HEK293 (cell line): ENCODE results near the gene PHKG2.

ENCODE experiments used
- IKZF3 ChIP-seq: fragments of 450-650 bp; IDR thresholded peaks from 2 replicates; pipeline ENCODE4 v1.5.0; 2018; ENCODE audit warnings: missing biosample characterization, mild to moderate bottlenecking, missing genetic modification characterization, moderate library complexity
- KLF9 ChIP-seq: fragments of 450-650 bp; formaldehyde crosslinking; IDR thresholded peaks from 2 replicates; pipeline ENCODE4 v1.5.1; 2016; ENCODE audit warnings: missing biosample characterization, missing genetic modification characterization, low read depth
- MEIS1 ChIP-seq: sonication (generic); formaldehyde crosslinking; IDR thresholded peaks from 2 replicates; pipeline ENCODE4 v1.8.1; 2022; ENCODE audit warnings: missing genetic modification reagents, mild to moderate bottlenecking, borderline replicate concordance
- MZF1 ChIP-seq: fragments of 450-650 bp; formaldehyde crosslinking; IDR thresholded peaks from 2 replicates; pipeline ENCODE4 v1.5.1; 2017; ENCODE audit warnings: missing biosample characterization, missing genetic modification characterization, borderline replicate concordance
- PBX3 ChIP-seq: sonication (generic); formaldehyde crosslinking; IDR thresholded peaks from 2 replicates; pipeline ENCODE4 v1.8.1; 2022; ENCODE audit warnings: mild to moderate bottlenecking, moderate library complexity, missing genetic modification reagents
- SALL2 ChIP-seq: fragments of 450-650 bp; formaldehyde crosslinking; IDR thresholded peaks from 2 replicates; pipeline ENCODE4 v1.5.0; 2017; ENCODE audit warnings: missing biosample characterization, mild to moderate bottlenecking, missing genetic modification characterization, borderline replicate concordance
- ZBTB6 ChIP-seq: fragments of 450-650 bp; formaldehyde crosslinking; IDR thresholded peaks from 2 replicates; pipeline ENCODE4 v1.5.1; 2017; ENCODE audit warnings: missing biosample characterization, missing genetic modification characterization
- ZBTB8A ChIP-seq: fragments of 450-650 bp; formaldehyde crosslinking; IDR thresholded peaks from 2 replicates; pipeline ENCODE4 v1.5.1; 2016; ENCODE audit warnings: missing biosample characterization, missing genetic modification characterization
- ZNF132 ChIP-seq: fragments of 450-650 bp; formaldehyde crosslinking; IDR thresholded peaks from 2 replicates; pipeline ENCODE4 v1.5.1; 2017; ENCODE audit warnings: missing biosample characterization, missing genetic modification characterization, borderline replicate concordance
- ZNF157 ChIP-seq: fragments of 450-650 bp; formaldehyde crosslinking; IDR thresholded peaks from 2 replicates; pipeline ENCODE4 v1.5.1; 2016; ENCODE audit warnings: missing biosample characterization, missing genetic modification characterization
- ZNF398 ChIP-seq: fragments of 450-650 bp; formaldehyde crosslinking; IDR thresholded peaks from 2 replicates; pipeline ENCODE4 v1.5.1; 2017; ENCODE audit warnings: missing biosample characterization, missing genetic modification characterization
- ZNF501 ChIP-seq: fragments of 450-650 bp; formaldehyde crosslinking; IDR thresholded peaks from 2 replicates; pipeline ENCODE4 v1.5.1; 2016; ENCODE audit warnings: missing biosample characterization, missing genetic modification characterization
- ZNF518A ChIP-seq: fragments of 450-650 bp; formaldehyde crosslinking; conservative IDR thresholded peaks from 2 replicates; pipeline ENCODE4 v1.5.1; 2016; ENCODE audit warnings: low read depth, missing biosample characterization, missing genetic modification characterization
- ZNF521 ChIP-seq: fragments of 450-650 bp; formaldehyde crosslinking; IDR thresholded peaks from 2 replicates; pipeline ENCODE4 v1.5.1; 2017; ENCODE audit warnings: missing biosample characterization, mild to moderate bottlenecking, missing genetic modification characterization
- ZNF571 ChIP-seq: fragments of 450-650 bp; formaldehyde crosslinking; IDR thresholded peaks from 2 replicates; pipeline ENCODE4 v1.5.0; 2017; ENCODE audit warnings: missing biosample characterization, missing genetic modification characterization
- ZNF610 ChIP-seq: fragments of 450-650 bp; formaldehyde crosslinking; IDR thresholded peaks from 2 replicates; pipeline ENCODE4 v1.5.1; 2016; ENCODE audit warnings: missing biosample characterization, missing genetic modification characterization, borderline replicate concordance
- ZNF624 ChIP-seq: fragments of 450-650 bp; formaldehyde crosslinking; IDR thresholded peaks from 2 replicates; pipeline ENCODE4 v1.5.1; 2017; ENCODE audit warnings: missing biosample characterization, missing genetic modification characterization
- ZNF645 ChIP-seq: fragments of 450-650 bp; formaldehyde crosslinking; IDR thresholded peaks from 2 replicates; pipeline ENCODE4; 2016; ENCODE audit warnings: missing biosample characterization, missing genetic modification characterization
- ZNF692 ChIP-seq: fragments of 450-650 bp; formaldehyde crosslinking; IDR thresholded peaks from 2 replicates; pipeline ENCODE4 v1.5.1; 2016; ENCODE audit warnings: missing biosample characterization, missing genetic modification characterization
- ZNF707 ChIP-seq: fragments of 450-650 bp; formaldehyde crosslinking; IDR thresholded peaks from 2 replicates; pipeline ENCODE4 v1.5.1; 2016; ENCODE audit warnings: missing biosample characterization, missing genetic modification characterization
- ZNF76 ChIP-seq: fragments of 450-650 bp; formaldehyde crosslinking; IDR thresholded peaks from 2 replicates; pipeline ENCODE4; 2016; ENCODE audit warnings: low read depth, missing biosample characterization, missing genetic modification characterization, borderline replicate concordance
- ZNF776 ChIP-seq: fragments of 450-650 bp; formaldehyde crosslinking; IDR thresholded peaks from 2 replicates; pipeline ENCODE4 v1.5.0; 2017; ENCODE audit warnings: missing biosample characterization, missing genetic modification characterization, borderline replicate concordance
- ZNF792 ChIP-seq: fragments of 450-650 bp; formaldehyde crosslinking; IDR thresholded peaks from 2 replicates; pipeline ENCODE4 v1.5.1; 2016; ENCODE audit warnings: missing biosample characterization, missing genetic modification characterization
- ZSCAN5A ChIP-seq: fragments of 450-650 bp; formaldehyde crosslinking; IDR thresholded peaks from 2 replicates; pipeline ENCODE4 v1.5.1; 2016; ENCODE audit warnings: missing biosample characterization, missing genetic modification characterization
- ZXDB ChIP-seq: fragments of 450-650 bp; formaldehyde crosslinking; IDR thresholded peaks from 2 replicates; pipeline ENCODE4 v1.5.1; 2016; ENCODE audit warnings: missing biosample characterization, missing genetic modification characterization

PHKG2 gene

GRCh38 chr16:30698816-30699614 lies 49.2 kb upstream of the PHKG2 start, which contains the start of gene SRCAP (continued):
- TF ChIP-seq ZBTB6 (no peak), ZNF776 (no peak), ZNF610 (tag by site-specific recombination) (no peak), ZNF518A (tag by site-specific recombination) (peak; percentile 93), PBX3 (CRISPR knock-in tag) (no peak), MZF1 (tag by site-specific recombination) (0 out of 2 replicates have a peak, but pooled peaks have one; percentile 11), ZNF398 (tag by site-specific recombination) (no peak), ZNF76 (no peak), ZNF157 (no peak), ZNF692 (tag by site-specific recombination) (peak; percentile 19), ZNF132 (tag by site-specific recombination) (no peak), ZNF645 (tag by site-specific recombination) (peak; percentile 70; the same call in 1 of the 2 replicates), KLF9 (tag by site-specific recombination) (peak; percentile 89), ZXDB (tag by site-specific recombination) (peak; percentile 90), ZNF571 (tag by site-specific recombination) (no peak), ZNF792 (tag by site-specific recombination) (peak; percentile 44; the same call in 1 of the 2 replicates), ZNF521 (tag by site-specific recombination) (no peak), ZSCAN5A (tag by site-specific recombination) (peak; percentile 67; the same call in 1 of the 2 replicates), SALL2 (no peak), ZNF707 (no peak), IKZF3 (tag by site-specific recombination) (peak; percentile 97), ZBTB8A (tag by site-specific recombination) (peak; percentile 46), ZNF501 (tag by site-specific recombination) (0 out of 2 replicates have a peak, but pooled peaks have one; percentile 6), ZNF624 (tag by site-specific recombination) (no peak), MEIS1 (CRISPR knock-in tag) (no peak)
